Thyroid gland (tissue), 4 donors: ENCODE measurements around the gene JAG2. TPM values are rescaled to one million over a fixed set of nuclear protein-coding genes. Genes with fewer than 3 reads are reported as not detected.

ENCODE experiments used
- DNase-seq, 2 donors: peaks; one replicate each; pipeline ENCODE4 v3.0.0-alpha.2; 2019
- H3K27ac ChIP-seq, 3 donors: fragments of 200-600 bp; sonication (generic); 1 replicate in 2 of 3; 2 replicates in 1 of 3; pipeline ENCODE4 v1.5.1; 2016 to 2019; ENCODE audit warnings: mild to moderate bottlenecking in 1 of 3, moderate library complexity in 1 of 3
- H3K27me3 ChIP-seq: fragments of 200-600 bp; sonication (generic); one replicate; pipeline ENCODE4 v1.5.1; 2019
- H3K36me3 ChIP-seq, 2 donors: fragments of 200-600 bp; sonication (generic); one replicate each; pipeline ENCODE4 v1.5.1; 2016 to 2019
- H3K4me1 ChIP-seq, 2 donors: fragments of 200-600 bp; sonication (generic); one replicate each; pipeline ENCODE4 v1.5.1; 2017 to 2019
- H3K4me3 ChIP-seq, 3 donors: fragments of 200-600 bp; sonication (generic); replicated peaks in 1 of 3; 1 replicate in 2 of 3; 2 replicates in 1 of 3; pipeline ENCODE4 v1.5.1; 2016; ENCODE audit warnings: mild to moderate bottlenecking in 1 of 3
- H3K9me3 ChIP-seq: fragments of 200-600 bp; sonication (generic); one replicate; pipeline ENCODE4 v1.5.1; 2017
- POLR2A ChIP-seq, 2 donors: fragments of 450-650 bp; IDR thresholded peaks; one replicate each; pipeline ENCODE4 v1.6.1; 2017; ENCODE audit warnings: antibody characterized with exemption in 2 of 2, mild to moderate bottlenecking in 2 of 2, moderate library complexity in 1 of 2
- WGBS, 2 donors: methylation state at CpG; one replicate each; pipeline ENCODE4 v1.1.5; 2017; 5-methylcytosine and 5-hydroxymethylcytosine counted together
- intact Hi-C: fragments of 100-400 bp; cut with DNase I; formaldehyde crosslinking; loops from one replicate; pipeline ENCODE4 v1.15.1; 2023
- total RNA-seq, 4 donors: library from RNA; depleted of rRNA; stranded (reverse); fragments of >200 nt; gene quantifications; one replicate each; pipeline ENCODE4 v1.2.3, GENCODE V29; 2016
- TF ChIP-seq, protein P1 (sequence below), 6 experiments: fragments of 200-600 bp in 3 of 6; fragments of 450-650 bp in 3 of 6; sonication (generic) in 3 of 6; IDR thresholded peaks; one replicate each; pipeline ENCODE4 v1.5.1; 2016 to 2019; ENCODE audit warnings: antibody characterized with exemption in 6 of 6, mild to moderate bottlenecking in 2 of 6, inconsistent platforms in 1 of 6, moderate library complexity in 1 of 6

The JAG2 gene
- total RNA-seq, 4 donors from 2014 or later, result 3.9 to 10.7 (median 5.2) TPM

DNA sequence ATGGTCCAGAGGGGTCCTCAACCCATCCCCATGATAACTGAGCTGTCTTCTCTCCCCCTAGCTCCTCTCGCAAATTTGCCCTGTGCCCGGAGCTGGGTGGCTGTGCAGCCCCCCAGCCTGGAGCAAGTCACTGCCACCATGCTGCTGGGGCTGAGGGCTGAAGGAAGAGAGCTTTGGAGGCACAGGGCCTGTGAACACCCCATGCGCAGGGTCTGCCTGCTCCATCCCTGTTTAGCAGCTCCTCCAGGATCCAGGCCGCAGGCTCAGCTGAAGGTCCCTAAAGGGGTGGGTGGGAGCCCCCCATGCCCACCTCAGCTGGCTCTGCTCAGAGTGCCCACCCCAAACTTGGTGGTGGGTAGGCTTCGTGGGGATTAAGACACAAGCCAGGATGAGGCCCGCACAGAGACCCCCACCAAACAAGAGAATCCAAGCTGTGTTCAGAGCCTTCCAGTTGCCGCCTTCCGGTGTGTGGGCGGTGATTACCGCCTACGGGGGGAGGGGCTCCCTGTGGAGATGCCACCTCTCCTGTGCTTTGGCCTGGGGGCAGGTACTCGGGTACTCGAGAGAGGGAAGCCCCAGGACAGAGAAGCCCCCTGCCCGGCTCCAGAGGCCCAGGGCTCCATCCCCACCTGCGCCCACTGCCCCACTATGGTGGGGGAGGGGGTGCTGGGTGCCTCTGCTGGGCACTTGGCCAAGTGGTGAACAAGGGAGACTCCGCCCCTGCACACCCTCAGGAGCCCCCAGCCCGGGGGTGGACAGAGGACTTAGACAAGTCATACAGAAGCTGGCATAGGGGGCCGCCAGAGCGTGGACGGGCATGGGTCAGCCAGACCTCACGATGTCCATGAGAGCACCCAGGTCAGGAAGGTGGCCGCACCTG, 1.4 kb upstream of the JAG2 start:
- H3K9me3 ChIP-seq, result no peaks in the 10 kb centered on the region
- no peaks in the 10 kb centered on the region for H3K27me3 ChIP-seq
- H3K4me1 ChIP-seq, result peaks cover 3 to 29% of the 10 kb centered on the region in 2 donors
- DNase-seq, result no peak
- TF ChIP-seq, protein P1, sequence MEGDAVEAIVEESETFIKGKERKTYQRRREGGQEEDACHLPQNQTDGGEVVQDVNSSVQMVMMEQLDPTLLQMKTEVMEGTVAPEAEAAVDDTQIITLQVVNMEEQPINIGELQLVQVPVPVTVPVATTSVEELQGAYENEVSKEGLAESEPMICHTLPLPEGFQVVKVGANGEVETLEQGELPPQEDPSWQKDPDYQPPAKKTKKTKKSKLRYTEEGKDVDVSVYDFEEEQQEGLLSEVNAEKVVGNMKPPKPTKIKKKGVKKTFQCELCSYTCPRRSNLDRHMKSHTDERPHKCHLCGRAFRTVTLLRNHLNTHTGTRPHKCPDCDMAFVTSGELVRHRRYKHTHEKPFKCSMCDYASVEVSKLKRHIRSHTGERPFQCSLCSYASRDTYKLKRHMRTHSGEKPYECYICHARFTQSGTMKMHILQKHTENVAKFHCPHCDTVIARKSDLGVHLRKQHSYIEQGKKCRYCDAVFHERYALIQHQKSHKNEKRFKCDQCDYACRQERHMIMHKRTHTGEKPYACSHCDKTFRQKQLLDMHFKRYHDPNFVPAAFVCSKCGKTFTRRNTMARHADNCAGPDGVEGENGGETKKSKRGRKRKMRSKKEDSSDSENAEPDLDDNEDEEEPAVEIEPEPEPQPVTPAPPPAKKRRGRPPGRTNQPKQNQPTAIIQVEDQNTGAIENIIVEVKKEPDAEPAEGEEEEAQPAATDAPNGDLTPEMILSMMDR (IDR thresholded peaks at IDR 0.05), result no peak
- no peak for TF ChIP-seq POLR2A (IDR thresholded peaks at IDR 0.05)
- no peaks in the 10 kb centered on the region for H3K36me3 ChIP-seq
- intact Hi-C loops, result no loop called here
- H3K27ac ChIP-seq, result no peak overlapping the region
- WGBS, 2 donors, result 78 to 96% methylated on average over 11 to 18 of the region's 22 CpGs
- H3K4me3 ChIP-seq, result no peak overlapping the region

DNA sequence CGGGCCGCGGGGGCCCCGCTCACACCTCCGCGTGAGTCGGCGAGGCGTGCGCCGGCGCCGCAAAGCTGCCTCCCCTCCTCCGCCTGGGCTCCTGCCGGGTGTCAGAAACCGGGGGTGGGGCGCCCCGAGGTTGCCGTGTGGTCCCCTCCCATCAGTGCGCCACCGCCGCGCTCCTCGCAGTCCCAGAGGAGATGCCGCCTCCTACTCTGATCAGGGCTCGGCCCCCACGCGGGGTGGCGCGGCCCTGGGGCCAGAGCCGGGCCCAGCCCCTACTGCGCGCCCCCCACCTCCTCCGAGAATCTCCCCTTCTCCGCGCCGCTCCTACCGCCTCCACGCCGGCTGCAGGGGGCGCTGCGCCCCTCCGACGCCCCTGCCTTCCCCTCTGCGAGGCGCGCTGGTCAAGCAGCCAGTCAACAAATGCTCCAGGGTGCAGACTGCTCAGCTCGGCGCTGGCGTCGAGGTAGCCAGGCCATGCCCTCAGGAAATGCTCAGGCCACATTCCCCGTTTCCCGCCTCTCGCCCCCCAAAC, 467 bp upstream of the JAG2 start:
- no peak overlapping the region for H3K27ac ChIP-seq
- intact Hi-C loops, result no loop called here
- TF ChIP-seq, protein P1 (IDR thresholded peaks at IDR 0.05), result peak in 3 of 6 experiments; percentile 15 to 32 (median 21)
- TF ChIP-seq POLR2A (IDR thresholded peaks at IDR 0.05), result no peak
- no peaks in the 10 kb centered on the region for H3K9me3 ChIP-seq
- DNase-seq, result no peak
- WGBS, 2 donors, result 25 to 76% methylated on average over 3 to 4 of the region's 54 CpGs
- no peaks in the 10 kb centered on the region for H3K27me3 ChIP-seq
- H3K36me3 ChIP-seq, result no peaks in the 10 kb centered on the region
- H3K4me1 ChIP-seq, result peaks cover 3 to 29% of the 10 kb centered on the region in 2 donors
- no peak overlapping the region for H3K4me3 ChIP-seq

DNA sequence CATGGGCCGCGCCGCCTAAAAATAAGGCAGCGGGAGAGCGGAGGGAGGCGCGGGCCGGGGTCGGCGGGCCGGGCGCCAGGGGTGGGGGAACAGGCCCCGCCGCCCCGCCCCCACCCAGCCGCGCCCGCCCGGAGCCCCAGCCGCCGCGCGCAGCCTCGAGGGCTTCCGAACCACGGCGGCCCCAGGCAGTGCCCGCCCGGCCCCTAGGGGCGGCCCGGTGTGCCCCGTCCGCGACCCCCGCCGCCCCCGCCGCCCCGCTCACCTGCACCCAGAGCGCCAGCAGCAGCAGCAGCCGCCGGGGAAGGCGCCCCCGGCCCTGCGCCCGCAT, 519 bp downstream of the JAG2 start:
- intact Hi-C loops, result no loop called here
- no peak for DNase-seq
- H3K4me3 ChIP-seq, result peak overlapping the region in 1 of 3 donors; percentile 46
- H3K27ac ChIP-seq, result no peak overlapping the region
- TF ChIP-seq, protein P1 (IDR thresholded peaks at IDR 0.05), result no peak
- TF ChIP-seq POLR2A (IDR thresholded peaks at IDR 0.05), result no peak
- H3K36me3 ChIP-seq, result no peaks in the 10 kb centered on the region
- H3K4me1 ChIP-seq, result peaks cover 3 to 29% of the 10 kb centered on the region in 2 donors
- H3K9me3 ChIP-seq, result no peaks in the 10 kb centered on the region
- 0% methylated on average over 4 of the region's 46 CpGs; no CpG with 5 or more reads in 1 of the 2 donors for WGBS, 2 donors
- H3K27me3 ChIP-seq, result no peaks in the 10 kb centered on the region

DNA sequence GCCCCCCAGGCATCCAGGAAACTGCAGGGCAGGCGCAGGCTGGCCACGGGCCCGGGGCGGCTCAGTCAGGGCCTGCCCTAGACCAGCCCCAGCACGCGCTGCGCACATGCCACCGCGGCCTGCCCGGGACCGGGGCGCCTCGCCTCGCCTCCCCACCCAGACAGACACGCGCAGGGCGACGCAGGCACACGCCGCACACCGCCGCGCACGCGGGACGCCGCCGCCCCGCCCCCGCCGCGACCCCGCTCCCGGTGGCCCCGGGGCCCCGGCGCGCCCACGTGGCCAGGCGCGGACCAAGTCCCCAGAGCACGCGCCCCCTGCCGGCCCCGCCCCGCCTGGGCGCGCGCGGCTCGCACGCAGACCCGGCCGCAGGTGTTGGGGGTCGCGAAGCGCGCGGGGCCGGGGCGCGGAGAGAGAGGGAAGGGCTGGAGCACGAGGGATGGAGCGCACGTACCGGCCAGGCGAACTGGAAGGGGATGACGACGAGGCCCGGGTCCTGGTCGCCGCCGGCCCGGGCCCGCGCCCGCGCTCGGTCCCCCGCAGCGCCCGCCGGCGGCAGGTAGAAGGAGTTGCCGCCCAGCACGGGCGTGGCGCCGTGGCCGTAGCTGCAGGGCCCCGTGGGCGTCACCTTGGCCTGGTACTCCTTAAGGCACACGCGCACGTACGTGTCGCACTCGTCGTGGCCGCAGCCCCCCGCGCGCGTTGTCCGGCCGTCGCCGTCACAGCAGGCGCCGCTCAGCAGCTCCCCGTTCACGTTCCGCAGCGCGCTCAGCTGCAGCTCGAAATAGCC, 1.1 kb downstream of the JAG2 start:
- H3K27ac ChIP-seq, result no peak overlapping the region
- 2 to 4% methylated on average over 34 to 43 of the region's 116 CpGs for WGBS, 2 donors
- no peaks in the 10 kb centered on the region for H3K27me3 ChIP-seq
- no peaks in the 10 kb centered on the region for H3K36me3 ChIP-seq
- no peaks in the 10 kb centered on the region for H3K9me3 ChIP-seq
- peak overlapping the region in 1 of 3 donors; percentile 46 for H3K4me3 ChIP-seq
- intact Hi-C loops, result no loop called here
- DNase-seq, result peak; percentile 15 to 27
- no peak for TF ChIP-seq POLR2A (IDR thresholded peaks at IDR 0.05)
- TF ChIP-seq, protein P1 (IDR thresholded peaks at IDR 0.05), result peak in 2 of 6 experiments; percentile 2 to 14
- peaks cover 3 to 29% of the 10 kb centered on the region in 2 donors for H3K4me1 ChIP-seq
